Fibroblast of skin of left quadriceps (primary cell): ENCODE results near the gene WDR75.

Source experiments
- DNase-seq, 2 experiments: peaks; one replicate each; pipeline ENCODE4 v3.0.0-alpha.2; 2013; ENCODE audit warnings: low read depth in 2 of 2

The WDR75 gene

GRCh38 chr2:189498205-189498604 is 56.9 kb downstream of the WDR75 start:
- DNase-seq, result no peak

- no peak for DNase-seq
Measured at GRCh38 chr2:189499137-189499536, 57.9 kb downstream of the WDR75 start.

GRCh38 chr2:189500456-189501160 is 59.3 kb downstream of the WDR75 start:
- DNase-seq, result no peak

GRCh38 chr2:189501487-189501886 is 60.2 kb downstream of the WDR75 start:
- no peak for DNase-seq

GRCh38 chr2:189502714-189503113 is 61.4 kb downstream of the WDR75 start:
- no peak for DNase-seq

GRCh38 chr2:189504238-189504637 is 63.0 kb downstream of the WDR75 start:
- no peak for DNase-seq

GRCh38 chr2:189505492-189505891 is 64.2 kb downstream of the WDR75 start:
- no peak for DNase-seq

GRCh38 chr2:189506514-189506976 is 65.3 kb downstream of the WDR75 start:
- no peak for DNase-seq

- DNase-seq, result no peak
Measured at GRCh38 chr2:189511210-189511959, 70.1 kb downstream of the WDR75 start.

- DNase-seq, result no peak
Measured at GRCh38 chr2:189511960-189512319, 70.7 kb downstream of the WDR75 start.

GRCh38 chr2:189512879-189513278 is 71.6 kb downstream of the WDR75 start:
- DNase-seq, result no peak

GRCh38 chr2:189514104-189514503 is 72.8 kb downstream of the WDR75 start:
- no peak for DNase-seq

GRCh38 chr2:189515264-189515663 is 74.0 kb downstream of the WDR75 start:
- no peak for DNase-seq

- DNase-seq, result no peak
Measured at GRCh38 chr2:189516546-189516945, 75.3 kb downstream of the WDR75 start.

GRCh38 chr2:189517847-189518535 is 76.7 kb downstream of the WDR75 start:
- DNase-seq, result peak; percentile 12 to 24

- no peak for DNase-seq
Measured at GRCh38 chr2:189519631-189520387, 78.5 kb downstream of the WDR75 start.

GRCh38 chr2:189521699-189522434 is 80.6 kb downstream of the WDR75 start:
- no peak for DNase-seq

GRCh38 chr2:189522435-189523151 is 81.3 kb downstream of the WDR75 start:
- DNase-seq, result no peak

GRCh38 chr2:189524746-189525145 is 83.5 kb downstream of the WDR75 start:
- no peak for DNase-seq
